GM18873 (cell line): ENCODE results near the gene CDH4.

ENCODE experiments used
- ATAC-seq: cut with Tn5 transposase; IDR thresholded peaks from one replicate; pipeline ENCODE4 v1.9.1; 2021; ENCODE audit warnings: mild to moderate bottlenecking, moderate library complexity, moderate number of reproducible peaks; ENCODE audit not compliant: unreplicated experiment, low FRiP score

The CDH4 gene

GRCh38 chr20:61522498-61523090 lies 270.5 kb downstream of the CDH4 start:
- no peak for ATAC-seq

- ATAC-seq: no peak
Observed at GRCh38 chr20:61523145-61523544, 271.1 kb downstream of the CDH4 start.

GRCh38 chr20:61524951-61525666 lies 273.0 kb downstream of the CDH4 start:
- no peak for ATAC-seq

- no peak for ATAC-seq
Observed at GRCh38 chr20:61525781-61526431, 273.8 kb downstream of the CDH4 start.

GRCh38 chr20:61526907-61527306 lies 274.8 kb downstream of the CDH4 start:
- no peak for ATAC-seq

GRCh38 chr20:61527626-61528025 lies 275.6 kb downstream of the CDH4 start:
- no peak for ATAC-seq

GRCh38 chr20:61528591-61528990 lies 276.5 kb downstream of the CDH4 start:
- no peak for ATAC-seq

- no peak for ATAC-seq
Observed at GRCh38 chr20:61529354-61529753, 277.3 kb downstream of the CDH4 start.

GRCh38 chr20:61531553-61532345 lies 279.7 kb downstream of the CDH4 start:
- no peak for ATAC-seq

GRCh38 chr20:61532736-61533135 lies 280.7 kb downstream of the CDH4 start:
- ATAC-seq: no peak

GRCh38 chr20:61533231-61533631 lies 281.2 kb downstream of the CDH4 start:
- ATAC-seq: no peak

- ATAC-seq: no peak
Observed at GRCh38 chr20:61534346-61534745, 282.3 kb downstream of the CDH4 start.

GRCh38 chr20:61535091-61535490 lies 283.0 kb downstream of the CDH4 start:
- ATAC-seq: no peak

GRCh38 chr20:61535536-61535935 lies 283.5 kb downstream of the CDH4 start:
- ATAC-seq: no peak

- no peak for ATAC-seq
Observed at GRCh38 chr20:61535956-61536355, 283.9 kb downstream of the CDH4 start.

GRCh38 chr20:61536671-61537070 lies 284.6 kb downstream of the CDH4 start:
- no peak for ATAC-seq

GRCh38 chr20:61537239-61538182 lies 285.4 kb downstream of the CDH4 start:
- ATAC-seq: no peak

- no peak for ATAC-seq
Observed at GRCh38 chr20:61538183-61538942, 286.3 kb downstream of the CDH4 start.

GRCh38 chr20:61538943-61539265 lies 286.8 kb downstream of the CDH4 start:
- no peak for ATAC-seq
